ENCODE results near the gene VGF. TPM values are rescaled to one million over a fixed set of nuclear protein-coding genes. Genes with fewer than 3 reads are reported as not detected.
A peak's percentile ranks its signal among the peaks of the same experiment; 100 is the strongest.

The VGF gene
- total RNA-seq, 1 experiment from 2014 or later = 1.2 TPM

DNA sequence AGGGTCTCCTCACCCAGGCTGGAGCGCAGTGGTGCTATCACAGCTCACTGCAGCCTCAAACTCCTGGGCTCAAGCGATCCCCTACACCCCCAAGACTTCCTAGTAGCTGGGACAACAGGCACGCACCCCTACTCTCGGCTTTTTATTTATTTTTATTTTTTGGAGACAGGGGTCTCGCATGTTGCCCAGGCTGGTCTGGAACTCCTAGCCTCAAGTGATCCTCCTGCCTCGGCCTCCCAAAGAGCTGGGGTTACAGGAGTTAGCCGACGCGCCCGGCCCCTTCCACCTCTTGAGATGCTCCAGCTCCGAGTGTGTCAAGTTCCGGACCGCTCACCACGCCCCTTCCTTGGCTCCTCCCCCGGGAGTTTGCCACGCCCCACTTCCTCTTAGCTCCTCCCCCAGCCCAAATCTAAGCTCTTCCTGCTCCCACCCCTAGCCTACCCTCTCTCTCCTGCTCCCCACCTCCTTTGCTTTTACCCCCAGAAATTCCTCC lies 8.4 kb upstream of the VGF start:
- H3K9me3 Mint-ChIP-seq (ENCODE audit: unreplicated experiment) = no peaks in the 10 kb centered on the region
- Histone ChIP-seq H3K4me3 (ENCODE audit: low read depth, low read length) (no peak overlapping the region), H3K4me1 (peaks cover 26% of the 10 kb centered on the region), H3K36me3 (ENCODE audit: control insufficient read depth, insufficient read depth, low read length) (no peaks in the 10 kb centered on the region), H3K9me3 (no peaks in the 10 kb centered on the region), H3K27me3 (replicated peaks; ENCODE audit: control insufficient read depth, insufficient read depth, low read length) (peaks cover 10% of the 10 kb centered on the region)
- peaks cover 41% of the 10 kb centered on the region for H3K27me3 Mint-ChIP-seq (ENCODE audit: insufficient read depth, unreplicated experiment)
- TF ChIP-seq, protein P1, sequence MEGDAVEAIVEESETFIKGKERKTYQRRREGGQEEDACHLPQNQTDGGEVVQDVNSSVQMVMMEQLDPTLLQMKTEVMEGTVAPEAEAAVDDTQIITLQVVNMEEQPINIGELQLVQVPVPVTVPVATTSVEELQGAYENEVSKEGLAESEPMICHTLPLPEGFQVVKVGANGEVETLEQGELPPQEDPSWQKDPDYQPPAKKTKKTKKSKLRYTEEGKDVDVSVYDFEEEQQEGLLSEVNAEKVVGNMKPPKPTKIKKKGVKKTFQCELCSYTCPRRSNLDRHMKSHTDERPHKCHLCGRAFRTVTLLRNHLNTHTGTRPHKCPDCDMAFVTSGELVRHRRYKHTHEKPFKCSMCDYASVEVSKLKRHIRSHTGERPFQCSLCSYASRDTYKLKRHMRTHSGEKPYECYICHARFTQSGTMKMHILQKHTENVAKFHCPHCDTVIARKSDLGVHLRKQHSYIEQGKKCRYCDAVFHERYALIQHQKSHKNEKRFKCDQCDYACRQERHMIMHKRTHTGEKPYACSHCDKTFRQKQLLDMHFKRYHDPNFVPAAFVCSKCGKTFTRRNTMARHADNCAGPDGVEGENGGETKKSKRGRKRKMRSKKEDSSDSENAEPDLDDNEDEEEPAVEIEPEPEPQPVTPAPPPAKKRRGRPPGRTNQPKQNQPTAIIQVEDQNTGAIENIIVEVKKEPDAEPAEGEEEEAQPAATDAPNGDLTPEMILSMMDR (IDR thresholded peaks at IDR 0.05; ENCODE audit: insufficient read depth in 1 of 2, low read depth in 1 of 2, low read length in 1 of 2, severe bottlenecking in 1 of 2, unreplicated experiment in 1 of 2) = no peak
- POLR2A ChIA-PET = no interaction called here
- CTCF ChIA-PET = interaction anchor here (1.8 kb wide), 2 partner anchors 19 to 30 kb away, joined by 9 to 11 read pairs; no protein-coding TSS in a partner anchor
- H3K4me3 Mint-ChIP-seq (ENCODE audit: unreplicated experiment) = no peak overlapping the region
- H3K4me1 Mint-ChIP-seq (ENCODE audit: low read depth, unreplicated experiment) = peaks cover 23% of the 10 kb centered on the region
- intact Hi-C loops (cut with micrococcal nuclease; ENCODE audit: unreplicated experiment) = no loop called here
- no peak for DNase-seq
- H3K27ac Mint-ChIP-seq (ENCODE audit: unreplicated experiment) = no peak overlapping the region
- H3K36me3 Mint-ChIP-seq (ENCODE audit: insufficient read depth, unreplicated experiment) = no peaks in the 10 kb centered on the region
- BruUV-seq (replicated peaks) = no TSS peak

- TF ChIP-seq, protein P1 (IDR thresholded peaks at IDR 0.05; ENCODE audit: insufficient read depth in 1 of 2, low read depth in 1 of 2, low read length in 1 of 2, severe bottlenecking in 1 of 2, unreplicated experiment in 1 of 2) = no peak
- Histone ChIP-seq H3K4me3 (ENCODE audit: low read depth, low read length) (no peak overlapping the region), H3K36me3 (ENCODE audit: control insufficient read depth, insufficient read depth, low read length) (no peaks in the 10 kb centered on the region), H3K27me3 (replicated peaks; ENCODE audit: control insufficient read depth, insufficient read depth, low read length) (peaks cover 10% of the 10 kb centered on the region), H3K4me1 (peaks cover 26% of the 10 kb centered on the region), H3K9me3 (no peaks in the 10 kb centered on the region)
- POLR2A ChIA-PET = no interaction called here
- intact Hi-C loops (cut with micrococcal nuclease; ENCODE audit: unreplicated experiment) = no loop called here
- CTCF ChIA-PET = interaction anchor here (1.8 kb wide), 2 partner anchors 19 to 29 kb away, joined by 9 to 11 read pairs; no protein-coding TSS in a partner anchor
- no TSS peak for BruUV-seq (replicated peaks)
- H3K27ac Mint-ChIP-seq (ENCODE audit: unreplicated experiment) = peak overlapping the region; percentile 53
- H3K4me1 Mint-ChIP-seq (ENCODE audit: low read depth, unreplicated experiment) = peaks cover 29% of the 10 kb centered on the region
- no peak for DNase-seq
- no peaks in the 10 kb centered on the region for H3K36me3 Mint-ChIP-seq (ENCODE audit: insufficient read depth, unreplicated experiment)
- peak overlapping the region; percentile 58 for H3K4me3 Mint-ChIP-seq (ENCODE audit: unreplicated experiment)
- H3K9me3 Mint-ChIP-seq (ENCODE audit: unreplicated experiment) = no peaks in the 10 kb centered on the region
- H3K27me3 Mint-ChIP-seq (ENCODE audit: insufficient read depth, unreplicated experiment) = peaks cover 46% of the 10 kb centered on the region
Measured at GRCh38 chr7:101172854-101173751, 7.7 kb upstream of the VGF start.

DNA sequence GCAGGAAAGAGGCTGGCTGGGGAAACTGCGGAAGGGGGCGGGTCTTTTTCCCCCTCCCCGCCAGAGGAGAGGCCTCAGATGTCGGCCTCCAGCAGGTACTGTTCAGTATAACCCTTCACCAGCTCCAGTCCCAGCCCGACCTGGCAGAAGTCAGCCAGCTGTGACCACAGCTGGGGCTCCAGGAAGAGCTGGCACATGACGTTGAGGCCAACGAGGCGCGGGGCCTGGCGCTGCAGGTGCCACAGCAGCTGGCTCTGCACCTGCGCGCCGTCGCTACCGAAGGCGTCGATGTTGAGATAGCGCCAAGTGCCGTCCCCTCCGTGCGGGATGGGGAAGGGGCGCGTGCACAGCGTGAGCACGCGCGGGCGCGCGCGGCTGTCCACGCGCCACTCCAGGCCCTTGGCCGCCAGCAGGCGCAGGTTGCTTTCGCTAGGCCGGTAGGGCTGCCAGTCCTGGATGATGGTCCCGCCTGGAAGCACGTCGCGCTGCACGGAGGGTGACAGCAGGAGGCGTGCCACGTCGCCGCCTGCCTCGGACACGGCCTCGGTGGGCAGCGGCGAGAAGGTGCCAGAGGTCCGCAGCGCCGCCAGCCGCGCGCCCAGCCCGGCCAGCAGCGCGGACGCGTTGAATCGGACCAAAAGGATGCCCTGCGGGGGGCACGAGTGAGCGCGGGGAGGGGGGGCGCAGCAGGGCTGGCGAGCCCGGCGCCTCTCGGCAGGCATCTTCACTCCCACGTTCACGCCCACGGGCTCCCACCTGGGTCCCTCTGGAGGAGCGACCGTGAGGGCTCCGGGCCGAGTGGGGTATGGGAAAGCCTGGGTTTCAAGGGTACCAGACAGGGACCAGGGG lies 6.9 kb upstream of the VGF start:
- H3K9me3 ChIP-seq = no peaks in the 10 kb centered on the region
- peak overlapping the region; percentile 13; the same call in 1 of the 2 replicates for H3K4me3 ChIP-seq (ENCODE audit: low read depth, low read length)
- peak overlapping the region; percentile 64 for H3K4me3 Mint-ChIP-seq (ENCODE audit: unreplicated experiment)
- H3K4me1 Mint-ChIP-seq (ENCODE audit: low read depth, unreplicated experiment) = peaks cover 33% of the 10 kb centered on the region
- H3K27me3 ChIP-seq (replicated peaks; ENCODE audit: control insufficient read depth, insufficient read depth, low read length) = peaks cover 10% of the 10 kb centered on the region
- intact Hi-C loops (cut with micrococcal nuclease; ENCODE audit: unreplicated experiment) = no loop called here
- TF ChIP-seq, protein P1 (IDR thresholded peaks at IDR 0.05; ENCODE audit: insufficient read depth in 1 of 2, low read depth in 1 of 2, low read length in 1 of 2, severe bottlenecking in 1 of 2, unreplicated experiment in 1 of 2) = no peak
- BruUV-seq (replicated peaks) = no TSS peak
- ChIA-PET CTCF (interaction anchor here (1.0 to 1.8 kb wide), 4 partner anchors 21 to 110 kb away, joined by 6 to 11 read pairs (median 6); no protein-coding TSS in a partner anchor), POLR2A (interaction anchor here (0.6 to 0.7 kb wide), 2 partner anchors 10 to 1178 kb away, joined by 3 to 4 read pairs; no protein-coding TSS in a partner anchor)
- H3K4me1 ChIP-seq = peaks cover 26% of the 10 kb centered on the region
- H3K27me3 Mint-ChIP-seq (ENCODE audit: insufficient read depth, unreplicated experiment) = peaks cover 52% of the 10 kb centered on the region
- H3K36me3 Mint-ChIP-seq (ENCODE audit: insufficient read depth, unreplicated experiment) = no peaks in the 10 kb centered on the region
- peak overlapping the region; percentile 53 for H3K27ac Mint-ChIP-seq (ENCODE audit: unreplicated experiment)
- DNase-seq = no peak
- H3K36me3 ChIP-seq (ENCODE audit: control insufficient read depth, insufficient read depth, low read length) = no peaks in the 10 kb centered on the region
- no peaks in the 10 kb centered on the region for H3K9me3 Mint-ChIP-seq (ENCODE audit: unreplicated experiment)

Measured in Caco-2 (cell line).